HepG2 (cell line): ENCODE measurements around the gene CCDC6. TPM values are rescaled to one million over a fixed set of nuclear protein-coding genes. Genes with fewer than 3 reads are reported as not detected.

Experiments
- BCLAF1 ChIP-seq: fragments of 450-650 bp; IDR thresholded peaks from 2 replicates; pipeline ENCODE4 v1.6.1; 2017; ENCODE audit warnings: mild to moderate bottlenecking
- EHMT2 ChIP-seq: fragments of 200-600 bp; sonication (generic); IDR thresholded peaks from 2 replicates; pipeline ENCODE4 v1.7.0; 2017; ENCODE audit warnings: antibody characterized with exemption, low read depth, low read length, borderline replicate concordance
- GLMP ChIP-seq: sonication (generic); formaldehyde crosslinking; IDR thresholded peaks from 2 replicates; pipeline ENCODE4 v1.9.0; 2021; ENCODE audit warnings: missing genetic modification reagents, mild to moderate bottlenecking, borderline replicate concordance
- IRF9 ChIP-seq: sonication (generic); formaldehyde crosslinking; IDR thresholded peaks from 2 replicates; pipeline ENCODE4 v1.8.0; 2022; ENCODE audit warnings: missing genetic modification reagents, mild to moderate bottlenecking, borderline replicate concordance
- KLF9 ChIP-seq: IDR thresholded peaks from 2 replicates; pipeline ENCODE4 v1.6.1; 2016; ENCODE audit warnings: low read depth
- MAFF ChIP-seq: IDR thresholded peaks from 2 replicates; pipeline ENCODE4 v1.6.1; 2011; ENCODE audit warnings: low read depth, low read length, improper control_type of control experiment
- SNAPC5 ChIP-seq: sonication (generic); formaldehyde crosslinking; IDR thresholded peaks from 2 replicates; pipeline ENCODE4 v1.8.1; 2023; ENCODE audit warnings: mild to moderate bottlenecking, missing genetic modification reagents, borderline replicate concordance
- STAG1 ChIP-seq: sonication (generic); formaldehyde crosslinking; IDR thresholded peaks from 2 replicates; pipeline ENCODE4 v1.4.0; 2020; ENCODE audit warnings: missing genetic modification reagents
- XBP1 ChIP-seq: sonication (generic); formaldehyde crosslinking; IDR thresholded peaks from 2 replicates; pipeline ENCODE4 v1.5.0; 2020; ENCODE audit warnings: missing genetic modification reagents
- ZNF782 ChIP-seq: sonication (generic); formaldehyde crosslinking; IDR thresholded peaks from 2 replicates; pipeline ENCODE4 v1.4.0; 2020; ENCODE audit warnings: missing genetic modification reagents, mild to moderate bottlenecking, borderline replicate concordance
- ZNF841 ChIP-seq: sonication (generic); formaldehyde crosslinking; IDR thresholded peaks from 2 replicates; pipeline ENCODE4 v1.8.1; 2023; ENCODE audit warnings: missing genetic modification reagents, borderline replicate concordance
- polyA plus RNA-seq, 8 experiments: library from polyadenylated mRNA; depleted of rRNA in 3 of 8; stranded (reverse) in 7 of 8; unstranded in 1 of 8; fragments of >200 nt; fragmentation: Illumina TruSeq in 4 of 8; extraction: Trizol in 4 of 8; gene quantifications; 2 replicates each; pipeline versions ENCODE4 v1.2.1 to v1.2.3, GENCODE V29; 2011 to 2016; ENCODE audit warnings: low read depth in 4 of 8, missing spikeins in 1 of 8, mixed read lengths in 1 of 8; ENCODE audit not compliant: insufficient read depth in 1 of 8
- total RNA-seq, 5 experiments: library from RNA; depleted of rRNA; stranded (reverse); fragments of >200 nt; fragmentation: Illumina TruSeq; extraction: Trizol; gene quantifications; 2 replicates each; pipeline ENCODE4 v1.2.3, GENCODE V29; 2016; ENCODE audit warnings: low read depth in 1 of 5
- TF ChIP-seq, protein P1 (sequence below): IDR thresholded peaks from 2 replicates; pipeline ENCODE4 v1.6.1; 2012; ENCODE audit warnings: inconsistent platforms
- TF ChIP-seq, protein P2 (sequence below): sonication (generic); formaldehyde crosslinking; IDR thresholded peaks from 2 replicates; pipeline ENCODE4 v1.4.0; 2020; ENCODE audit warnings: missing genetic modification reagents, borderline replicate concordance
- TF ChIP-seq, protein P3 (sequence below): sonication (generic); formaldehyde crosslinking; IDR thresholded peaks from 2 replicates; pipeline ENCODE4 v1.4.0; 2020; ENCODE audit warnings: missing genetic modification reagents, borderline replicate concordance
- TF ChIP-seq, protein P4 (sequence below): sonication (generic); formaldehyde crosslinking; IDR thresholded peaks from 2 replicates; pipeline ENCODE4 v1.5.0; 2020; ENCODE audit warnings: missing genetic modification reagents, mild to moderate bottlenecking, borderline replicate concordance

The CCDC6 gene
- total and polyA plus RNA-seq, 2 of the 13 experiments (the other 11 are each of a cell fraction or from before 2014, with no cell fraction given): 17.9 to 18.3 TPM

- TF ChIP-seq BCLAF1 (no peak), ZNF841 (CRISPR knock-in tag) (no peak), XBP1 (CRISPR knock-in tag) (no peak), ZNF782 (CRISPR knock-in tag) (no peak), KLF9 (CRISPR knock-in tag) (no peak), EHMT2 (no peak), SNAPC5 (no peak), IRF9 (no peak), GLMP (CRISPR knock-in tag) (no peak), STAG1 (CRISPR knock-in tag) (peak; percentile 88), MAFF (peak; percentile 36; the same call in 1 of the 2 replicates)
- TF ChIP-seq, protein P1, sequence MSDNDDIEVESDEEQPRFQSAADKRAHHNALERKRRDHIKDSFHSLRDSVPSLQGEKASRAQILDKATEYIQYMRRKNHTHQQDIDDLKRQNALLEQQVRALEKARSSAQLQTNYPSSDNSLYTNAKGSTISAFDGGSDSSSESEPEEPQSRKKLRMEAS: no peak
- TF ChIP-seq, protein P2, sequence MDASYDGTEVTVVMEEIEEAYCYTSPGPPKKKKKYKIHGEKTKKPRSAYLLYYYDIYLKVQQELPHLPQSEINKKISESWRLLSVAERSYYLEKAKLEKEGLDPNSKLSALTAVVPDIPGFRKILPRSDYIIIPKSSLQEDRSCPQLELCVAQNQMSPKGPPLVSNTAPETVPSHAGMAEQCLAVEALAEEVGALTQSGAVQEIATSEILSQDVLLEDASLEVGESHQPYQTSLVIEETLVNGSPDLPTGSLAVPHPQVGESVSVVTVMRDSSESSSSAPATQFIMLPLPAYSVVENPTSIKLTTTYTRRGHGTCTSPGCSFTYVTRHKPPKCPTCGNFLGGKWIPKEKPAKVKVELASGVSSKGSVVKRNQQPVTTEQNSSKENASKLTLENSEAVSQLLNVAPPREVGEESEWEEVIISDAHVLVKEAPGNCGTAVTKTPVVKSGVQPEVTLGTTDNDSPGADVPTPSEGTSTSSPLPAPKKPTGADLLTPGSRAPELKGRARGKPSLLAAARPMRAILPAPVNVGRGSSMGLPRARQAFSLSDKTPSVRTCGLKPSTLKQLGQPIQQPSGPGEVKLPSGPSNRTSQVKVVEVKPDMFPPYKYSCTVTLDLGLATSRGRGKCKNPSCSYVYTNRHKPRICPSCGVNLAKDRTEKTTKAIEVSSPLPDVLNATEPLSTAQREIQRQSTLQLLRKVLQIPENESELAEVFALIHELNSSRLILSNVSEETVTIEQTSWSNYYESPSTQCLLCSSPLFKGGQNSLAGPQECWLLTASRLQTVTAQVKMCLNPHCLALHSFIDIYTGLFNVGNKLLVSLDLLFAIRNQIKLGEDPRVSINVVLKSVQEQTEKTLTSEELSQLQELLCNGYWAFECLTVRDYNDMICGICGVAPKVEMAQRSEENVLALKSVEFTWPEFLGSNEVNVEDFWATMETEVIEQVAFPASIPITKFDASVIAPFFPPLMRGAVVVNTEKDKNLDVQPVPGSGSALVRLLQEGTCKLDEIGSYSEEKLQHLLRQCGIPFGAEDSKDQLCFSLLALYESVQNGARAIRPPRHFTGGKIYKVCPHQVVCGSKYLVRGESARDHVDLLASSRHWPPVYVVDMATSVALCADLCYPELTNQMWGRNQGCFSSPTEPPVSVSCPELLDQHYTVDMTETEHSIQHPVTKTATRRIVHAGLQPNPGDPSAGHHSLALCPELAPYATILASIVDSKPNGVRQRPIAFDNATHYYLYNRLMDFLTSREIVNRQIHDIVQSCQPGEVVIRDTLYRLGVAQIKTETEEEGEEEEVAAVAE (CRISPR knock-in tag): no peak
- TF ChIP-seq, protein P3, sequence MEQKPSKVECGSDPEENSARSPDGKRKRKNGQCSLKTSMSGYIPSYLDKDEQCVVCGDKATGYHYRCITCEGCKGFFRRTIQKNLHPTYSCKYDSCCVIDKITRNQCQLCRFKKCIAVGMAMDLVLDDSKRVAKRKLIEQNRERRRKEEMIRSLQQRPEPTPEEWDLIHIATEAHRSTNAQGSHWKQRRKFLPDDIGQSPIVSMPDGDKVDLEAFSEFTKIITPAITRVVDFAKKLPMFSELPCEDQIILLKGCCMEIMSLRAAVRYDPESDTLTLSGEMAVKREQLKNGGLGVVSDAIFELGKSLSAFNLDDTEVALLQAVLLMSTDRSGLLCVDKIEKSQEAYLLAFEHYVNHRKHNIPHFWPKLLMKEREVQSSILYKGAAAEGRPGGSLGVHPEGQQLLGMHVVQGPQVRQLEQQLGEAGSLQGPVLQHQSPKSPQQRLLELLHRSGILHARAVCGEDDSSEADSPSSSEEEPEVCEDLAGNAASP (CRISPR knock-in tag): no peak
- TF ChIP-seq, protein P4, sequence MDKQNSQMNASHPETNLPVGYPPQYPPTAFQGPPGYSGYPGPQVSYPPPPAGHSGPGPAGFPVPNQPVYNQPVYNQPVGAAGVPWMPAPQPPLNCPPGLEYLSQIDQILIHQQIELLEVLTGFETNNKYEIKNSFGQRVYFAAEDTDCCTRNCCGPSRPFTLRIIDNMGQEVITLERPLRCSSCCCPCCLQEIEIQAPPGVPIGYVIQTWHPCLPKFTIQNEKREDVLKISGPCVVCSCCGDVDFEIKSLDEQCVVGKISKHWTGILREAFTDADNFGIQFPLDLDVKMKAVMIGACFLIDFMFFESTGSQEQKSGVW: no peak
Measured at GRCh38 chr10:59808896-59809643, 97.3 kb downstream of the CCDC6 start (continued).
